DMS153 treated with DMSO at 0.1 percent for 48 hours (cell line): ENCODE data around the gene ATXN10.
"Not testable (repeated sequence)": the region's sequence is repeated elsewhere in the genome, so short reads cannot be mapped to it uniquely, and the experiment has no call there.

Source experiments
- DNase-seq: peaks from one replicate; lab custom pipeline; 2025; ENCODE audit not compliant: unreplicated experiment; lab: John Stamatoyannopoulos, UW

The ATXN10 gene

DNA sequence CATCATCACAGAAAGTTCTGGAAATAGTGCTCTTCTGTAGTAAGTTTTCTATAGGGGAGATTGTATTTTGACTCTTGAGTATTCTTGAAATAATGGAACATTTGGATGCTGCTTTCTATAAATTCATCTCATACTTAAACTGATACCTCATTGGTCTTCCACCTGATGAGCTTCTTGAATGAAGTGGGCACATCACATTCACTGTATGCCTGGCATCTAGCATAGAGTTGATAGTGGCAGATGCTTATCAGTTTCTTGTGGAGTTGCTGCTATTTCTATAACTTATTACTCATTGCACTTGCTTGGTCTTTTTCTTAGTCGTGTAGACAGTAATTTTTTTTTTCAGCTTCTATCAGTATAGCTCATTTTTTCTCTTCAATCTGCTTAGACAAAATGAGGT lies 5.4 kb downstream of the ATXN10 start:
- no peak for DNase-seq

DNA sequence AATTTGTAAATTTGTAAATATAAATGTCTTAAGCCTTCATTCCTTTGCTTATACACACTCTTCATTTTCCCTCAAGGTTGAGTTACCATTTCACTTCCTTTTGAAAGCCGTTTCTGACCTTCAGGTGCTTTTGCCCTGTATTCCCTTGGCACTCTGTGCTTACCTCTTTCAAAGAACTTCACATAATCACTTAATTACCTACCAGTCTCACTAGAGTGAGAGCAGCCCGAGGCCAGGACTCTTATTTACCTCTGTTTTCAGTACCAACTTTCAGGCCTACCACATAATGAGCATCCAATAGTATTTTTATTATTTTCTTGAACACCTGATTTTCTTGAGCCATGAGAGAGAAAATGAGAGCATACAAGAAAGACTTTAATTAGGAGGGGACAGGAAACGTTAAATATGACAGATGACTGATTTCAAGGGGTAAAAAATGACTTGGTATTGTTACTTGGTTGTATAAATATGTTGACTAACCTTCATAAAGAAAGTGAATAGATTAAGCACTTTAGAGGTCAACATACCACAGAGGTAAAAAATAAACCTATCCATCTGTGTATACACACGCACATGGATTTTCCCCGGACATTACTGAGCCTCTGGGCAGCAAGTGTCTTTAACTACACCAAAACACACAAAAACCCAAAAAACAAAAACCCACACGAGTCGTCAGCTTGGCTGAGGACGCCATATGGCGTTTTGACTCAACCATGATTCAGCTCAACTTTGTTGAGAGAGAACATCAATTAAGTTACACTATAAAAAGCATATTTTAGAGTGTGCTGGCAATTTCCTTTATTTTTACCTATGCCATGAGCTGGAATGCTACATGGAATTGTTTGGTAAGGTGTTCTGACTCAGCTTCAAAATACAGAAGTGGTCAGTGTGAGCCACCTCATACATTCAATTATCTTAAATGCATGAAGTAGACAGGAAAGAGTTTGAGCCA lies 7.6 kb downstream of the ATXN10 start:
- no peak for DNase-seq

DNA sequence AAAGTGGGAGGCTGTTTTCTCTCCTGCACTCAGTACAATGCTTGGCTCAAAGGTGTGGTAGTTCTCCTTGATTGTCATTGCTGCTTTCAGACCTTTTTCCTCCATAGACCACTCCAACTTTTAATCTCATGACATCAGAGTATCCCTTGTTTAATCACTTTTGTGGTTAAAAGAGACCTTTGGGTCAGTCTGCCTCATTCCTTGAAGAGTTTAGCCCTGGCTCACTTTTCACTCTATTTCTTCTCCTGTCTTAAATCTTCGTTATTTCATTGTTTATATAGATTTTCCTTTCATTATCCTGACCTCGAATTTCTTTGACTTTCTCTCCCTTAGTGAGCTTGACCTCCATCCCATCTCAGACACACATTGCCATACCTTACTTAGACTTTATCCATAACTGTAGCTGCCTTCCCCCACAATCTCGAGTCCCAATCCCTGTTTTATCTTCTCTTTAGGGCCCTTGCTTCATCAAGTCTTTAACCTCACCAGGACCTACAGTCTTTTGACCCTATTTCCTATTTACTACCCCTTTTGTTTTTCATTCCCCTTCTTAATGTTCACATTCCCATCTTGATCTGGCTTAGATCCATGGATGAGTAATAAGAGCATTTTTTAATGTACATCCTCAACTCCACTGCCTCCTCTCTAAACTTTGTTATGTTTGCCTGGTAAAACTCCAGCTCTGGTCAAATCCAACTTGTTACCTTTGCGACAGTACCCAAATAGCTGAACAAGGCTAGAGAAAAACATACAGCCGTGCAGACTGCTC lies 9.5 kb downstream of the ATXN10 start:
- no peak for DNase-seq

- DNase-seq: no peak
These were observed 10.4 kb downstream of the ATXN10 start for GRCh38 chr22:45682064-45682463.

DNA sequence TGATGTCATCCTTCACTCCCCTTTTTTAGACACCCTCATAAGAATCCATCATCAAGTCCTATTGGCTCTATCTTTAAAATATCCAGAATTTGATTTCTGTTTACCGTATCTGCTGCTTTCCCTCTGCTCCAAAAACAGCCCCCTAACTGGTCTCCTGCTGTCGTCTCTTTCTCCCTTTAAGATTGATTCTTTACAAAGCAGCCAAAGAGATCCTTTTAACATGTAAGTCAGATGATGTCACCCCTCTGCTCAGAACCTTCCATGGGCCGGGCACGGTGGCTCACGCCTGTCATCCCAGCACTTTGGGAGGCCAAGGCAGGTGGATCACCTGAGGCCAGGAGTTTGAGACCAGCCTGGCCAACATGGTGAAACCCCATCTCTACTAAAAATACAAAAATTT lies 11.1 kb downstream of the ATXN10 start:
- not testable (repeated sequence) for DNase-seq

GRCh38 chr22:45683248-45683647 lies 11.6 kb downstream of the ATXN10 start:
- DNase-seq: no peak

- DNase-seq: no peak
These were observed 12.0 kb downstream of the ATXN10 start for GRCh38 chr22:45683680-45684079.

GRCh38 chr22:45684169-45684568 lies 12.5 kb downstream of the ATXN10 start:
- no peak for DNase-seq

DNA sequence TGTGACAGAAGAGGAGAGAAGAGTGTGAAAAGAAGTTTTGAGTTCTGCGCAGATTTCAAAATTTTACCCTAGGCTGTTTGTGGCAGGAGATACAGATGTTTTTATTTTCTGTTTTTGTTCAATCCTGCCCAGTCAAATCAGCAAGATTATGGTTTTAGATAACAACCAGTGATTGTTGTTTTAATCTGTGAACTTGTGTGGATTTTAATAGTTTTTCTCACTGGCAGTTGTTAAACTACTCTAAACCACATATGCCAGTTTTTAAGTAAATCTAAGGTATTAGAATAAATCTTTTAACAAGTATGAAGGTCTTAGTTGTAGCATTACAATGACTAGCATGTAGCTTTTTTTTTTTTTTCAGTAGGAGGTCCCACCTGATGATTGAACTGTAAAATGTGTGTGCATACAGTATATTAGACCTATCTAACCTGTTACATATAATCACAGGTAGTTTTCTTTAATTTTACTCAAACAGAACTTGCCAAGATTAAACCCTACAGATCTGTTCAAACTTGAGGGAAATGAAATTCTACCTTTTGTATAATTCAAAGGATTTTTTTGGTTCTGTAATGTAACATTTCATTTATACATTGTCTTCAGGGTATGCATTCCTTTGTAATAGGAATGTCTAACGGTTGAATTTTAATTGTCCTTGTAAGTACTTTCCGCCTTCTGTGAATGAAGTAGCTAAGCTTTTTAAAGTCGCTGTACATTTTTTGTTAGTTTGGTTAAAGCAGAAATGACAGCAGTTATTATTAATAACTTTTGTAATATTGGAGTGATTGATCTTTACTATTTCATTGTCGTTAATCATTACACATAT lies 13.3 kb downstream of the ATXN10 start:
- DNase-seq: no peak

GRCh38 chr22:45686004-45686403 lies 14.4 kb downstream of the ATXN10 start:
- DNase-seq: no peak

GRCh38 chr22:45686836-45687235 lies 15.2 kb downstream of the ATXN10 start:
- no peak for DNase-seq

- no peak for DNase-seq
These were observed 17.0 kb downstream of the ATXN10 start for GRCh38 chr22:45688600-45689080.

DNA sequence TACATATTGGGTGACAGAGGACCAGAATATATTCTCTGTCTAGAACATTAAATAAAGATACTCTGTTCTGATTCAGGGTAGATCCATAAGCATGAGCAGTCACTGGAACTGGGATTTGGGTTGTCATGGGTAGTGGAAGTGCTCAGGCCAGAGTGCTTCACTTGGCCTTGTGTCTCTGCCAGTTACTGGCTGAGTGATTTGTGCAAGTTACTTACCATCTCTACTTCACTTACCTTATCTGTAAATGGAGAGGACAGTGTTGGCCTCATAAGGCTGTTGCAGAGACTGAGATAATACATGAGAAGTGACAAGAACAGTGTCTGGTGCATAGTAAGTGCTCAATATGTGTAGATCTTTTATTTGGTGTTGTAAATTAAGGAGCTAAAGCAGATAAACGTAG lies 17.6 kb downstream of the ATXN10 start:
- no peak for DNase-seq

DNA sequence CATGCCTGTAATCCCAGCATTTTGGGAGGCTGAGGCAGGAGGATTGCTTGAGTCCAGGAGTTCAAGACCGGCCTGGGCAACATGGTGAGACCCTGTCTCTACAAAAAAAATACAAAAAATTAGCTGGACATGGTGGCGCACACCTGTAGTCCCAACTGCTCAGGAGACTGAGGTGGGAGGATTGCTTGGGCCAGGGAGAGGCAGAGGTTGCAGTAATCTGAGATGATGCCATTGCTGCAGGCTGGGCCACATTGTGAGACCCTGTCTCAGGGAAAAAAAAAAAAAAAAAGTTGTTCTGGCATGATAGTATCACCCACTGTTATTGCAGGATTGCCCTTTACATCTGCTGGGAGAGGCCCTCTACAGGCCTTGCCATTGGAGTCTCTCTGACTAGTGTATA lies 18.4 kb downstream of the ATXN10 start:
- DNase-seq: no peak

DNA sequence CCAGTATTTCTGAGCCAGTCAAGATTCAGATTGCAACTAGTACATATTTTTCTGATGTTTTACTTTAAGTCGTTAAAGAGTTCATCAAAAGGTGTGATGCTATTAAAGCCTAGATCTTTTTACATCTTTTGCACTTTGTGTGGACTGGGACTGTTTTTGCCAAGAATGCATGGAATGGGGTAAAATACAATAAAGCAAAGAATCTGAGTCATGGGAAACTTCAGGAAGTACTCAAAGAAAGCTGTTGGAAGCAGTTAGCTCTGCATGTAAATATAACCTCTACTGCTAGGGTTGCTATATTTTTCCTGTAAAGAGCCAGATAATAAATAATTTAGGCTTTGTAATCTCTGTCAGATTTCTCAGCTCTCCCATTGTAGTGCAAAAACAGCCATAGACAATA lies 20.9 kb downstream of the ATXN10 start:
- DNase-seq: no peak

GRCh38 chr22:45693835-45694234 lies 22.2 kb downstream of the ATXN10 start:
- DNase-seq: no peak

DNA sequence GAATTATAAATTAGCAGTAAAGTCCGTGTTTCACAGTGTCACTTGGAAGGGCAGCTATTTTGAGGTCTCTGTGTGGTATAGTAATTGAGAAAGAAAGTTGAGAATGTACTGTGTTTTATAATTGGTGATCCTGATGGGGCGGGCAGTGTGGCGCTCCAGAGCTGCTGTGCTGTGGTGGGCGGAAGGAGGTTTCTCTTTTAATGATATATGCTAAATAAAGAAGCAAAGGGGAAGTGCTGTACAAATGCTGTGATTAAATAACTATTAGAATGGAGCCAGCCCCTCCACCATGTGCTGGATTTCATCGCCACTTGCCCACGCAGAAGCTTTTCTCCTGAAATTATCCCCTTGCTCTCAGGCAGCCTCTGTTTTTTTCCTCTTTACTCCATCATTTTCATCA lies 24.6 kb downstream of the ATXN10 start:
- DNase-seq: no peak

DNA sequence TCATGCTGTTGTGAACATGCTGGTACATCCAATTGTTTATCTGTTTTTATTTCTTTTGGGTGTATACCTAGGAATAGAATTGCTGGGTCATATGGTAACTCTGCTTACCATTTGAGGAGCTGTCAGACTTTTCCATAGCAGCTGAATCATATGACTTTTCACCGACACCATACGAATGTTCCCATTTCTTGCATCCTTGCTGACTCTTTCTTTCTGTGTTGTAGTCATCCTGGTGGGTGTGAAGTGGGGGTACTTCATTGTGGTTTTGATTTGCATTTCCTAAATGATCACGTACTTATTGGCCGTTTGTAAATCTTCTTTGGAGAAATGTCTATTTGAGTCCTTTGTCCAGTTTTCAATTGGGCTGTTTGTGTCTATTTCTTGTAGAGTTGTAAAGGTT lies 26.5 kb downstream of the ATXN10 start:
- no peak for DNase-seq

GRCh38 chr22:45702981-45703380 lies 31.3 kb downstream of the ATXN10 start:
- no peak for DNase-seq

DNA sequence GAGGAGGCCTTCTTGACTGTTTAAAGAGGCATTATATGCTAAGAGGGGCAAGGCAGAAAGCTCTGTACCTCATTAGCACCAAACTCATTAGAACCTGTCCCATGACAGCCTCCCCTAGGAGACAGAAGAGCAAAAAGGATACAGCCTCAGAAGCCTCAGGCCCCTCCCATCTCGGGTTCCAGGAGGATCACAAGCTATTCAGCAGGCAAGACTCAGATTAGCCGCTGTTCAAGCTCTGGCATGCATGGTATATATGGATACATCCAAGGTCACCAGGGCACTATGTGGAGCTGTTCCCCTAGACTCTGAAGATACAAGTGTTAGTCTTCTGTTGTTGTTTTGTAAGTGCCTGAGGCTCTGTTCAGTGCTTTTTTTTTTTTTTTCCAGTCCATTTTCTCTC lies 32.1 kb downstream of the ATXN10 start:
- no peak for DNase-seq

DNA sequence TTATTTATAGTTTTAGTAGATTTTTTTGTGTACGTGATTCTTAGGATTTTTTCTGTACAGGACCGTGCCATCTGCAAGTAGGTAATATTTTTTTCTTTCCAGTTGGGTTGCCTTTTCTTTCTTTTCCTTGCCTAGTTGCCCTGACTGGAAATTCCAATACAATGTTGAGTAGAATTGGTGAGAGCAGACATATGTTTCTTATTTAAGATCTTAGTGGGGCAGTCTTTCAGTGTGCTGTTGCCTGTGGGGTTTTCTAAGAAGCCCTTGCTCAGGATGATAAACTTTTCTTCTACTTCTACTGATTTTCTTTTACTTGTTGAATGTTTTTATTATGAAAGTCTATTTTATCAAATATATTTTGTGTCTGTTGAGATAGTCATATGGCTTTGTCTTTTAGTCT lies 33.0 kb downstream of the ATXN10 start:
- DNase-seq: no peak
